ENCODE measurements around the gene SYT6.

DNA sequence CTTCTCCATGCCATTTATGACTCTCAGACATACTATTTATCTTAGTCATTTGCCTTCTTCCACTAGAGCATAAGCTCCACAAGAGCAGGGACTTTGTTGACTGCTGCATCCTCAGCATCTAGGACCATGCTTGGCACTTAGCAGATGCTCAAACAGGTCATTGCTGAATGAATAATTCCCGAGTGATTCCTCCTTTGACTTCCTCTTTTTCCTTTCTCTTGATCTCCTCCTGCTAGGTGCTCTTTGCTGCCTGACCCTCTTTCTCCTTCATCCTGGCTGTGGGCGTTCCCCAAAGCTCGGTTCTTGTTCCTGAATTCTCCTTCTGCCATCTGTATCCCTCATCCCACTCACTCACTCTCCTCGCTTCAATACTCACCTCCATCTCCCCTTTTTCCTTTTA lies 23.5 kb downstream of the SYT6 start:
- TF ChIP-seq POLR2A (IDR thresholded peaks at IDR 0.05; ENCODE audit: insufficient read depth in 1 of 2, low read depth in 2 of 2, low read length in 2 of 2) (no peak), ATF7 (IDR thresholded peaks at IDR 0.05) (no peak), ATF7 (CRISPR knock-in tag; IDR thresholded peaks at IDR 0.05) (no peak), NBN (conservative IDR thresholded peaks at IDR 0.05) (no peak), EP300 (IDR thresholded peaks at IDR 0.05; ENCODE audit: low read depth in 2 of 2, low read length in 2 of 2) (no peak), EP300 (CRISPR knock-in tag; IDR thresholded peaks at IDR 0.05; ENCODE audit: borderline replicate concordance) (no peak), RARG (CRISPR knock-in tag; IDR thresholded peaks at IDR 0.05; ENCODE audit: low read depth) (no peak), ELF1 (CRISPR knock-in tag; IDR thresholded peaks at IDR 0.05) (no peak), ZKSCAN1 (IDR thresholded peaks at IDR 0.05; ENCODE audit: low read length) (no peak)
- TF ChIP-seq, protein P1, sequence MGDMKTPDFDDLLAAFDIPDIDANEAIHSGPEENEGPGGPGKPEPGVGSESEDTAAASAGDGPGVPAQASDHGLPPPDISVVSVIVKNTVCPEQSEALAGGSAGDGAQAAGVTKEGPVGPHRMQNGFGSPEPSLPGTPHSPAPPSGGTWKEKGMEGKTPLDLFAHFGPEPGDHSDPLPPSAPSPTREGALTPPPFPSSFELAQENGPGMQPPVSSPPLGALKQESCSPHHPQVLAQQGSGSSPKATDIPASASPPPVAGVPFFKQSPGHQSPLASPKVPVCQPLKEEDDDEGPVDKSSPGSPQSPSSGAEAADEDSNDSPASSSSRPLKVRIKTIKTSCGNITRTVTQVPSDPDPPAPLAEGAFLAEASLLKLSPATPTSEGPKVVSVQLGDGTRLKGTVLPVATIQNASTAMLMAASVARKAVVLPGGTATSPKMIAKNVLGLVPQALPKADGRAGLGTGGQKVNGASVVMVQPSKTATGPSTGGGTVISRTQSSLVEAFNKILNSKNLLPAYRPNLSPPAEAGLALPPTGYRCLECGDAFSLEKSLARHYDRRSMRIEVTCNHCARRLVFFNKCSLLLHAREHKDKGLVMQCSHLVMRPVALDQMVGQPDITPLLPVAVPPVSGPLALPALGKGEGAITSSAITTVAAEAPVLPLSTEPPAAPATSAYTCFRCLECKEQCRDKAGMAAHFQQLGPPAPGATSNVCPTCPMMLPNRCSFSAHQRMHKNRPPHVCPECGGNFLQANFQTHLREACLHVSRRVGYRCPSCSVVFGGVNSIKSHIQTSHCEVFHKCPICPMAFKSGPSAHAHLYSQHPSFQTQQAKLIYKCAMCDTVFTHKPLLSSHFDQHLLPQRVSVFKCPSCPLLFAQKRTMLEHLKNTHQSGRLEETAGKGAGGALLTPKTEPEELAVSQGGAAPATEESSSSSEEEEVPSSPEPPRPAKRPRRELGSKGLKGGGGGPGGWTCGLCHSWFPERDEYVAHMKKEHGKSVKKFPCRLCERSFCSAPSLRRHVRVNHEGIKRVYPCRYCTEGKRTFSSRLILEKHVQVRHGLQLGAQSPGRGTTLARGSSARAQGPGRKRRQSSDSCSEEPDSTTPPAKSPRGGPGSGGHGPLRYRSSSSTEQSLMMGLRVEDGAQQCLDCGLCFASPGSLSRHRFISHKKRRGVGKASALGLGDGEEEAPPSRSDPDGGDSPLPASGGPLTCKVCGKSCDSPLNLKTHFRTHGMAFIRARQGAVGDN (CRISPR knock-in tag; IDR thresholded peaks at IDR 0.05), result no peak
- TF ChIP-seq, protein P2, sequence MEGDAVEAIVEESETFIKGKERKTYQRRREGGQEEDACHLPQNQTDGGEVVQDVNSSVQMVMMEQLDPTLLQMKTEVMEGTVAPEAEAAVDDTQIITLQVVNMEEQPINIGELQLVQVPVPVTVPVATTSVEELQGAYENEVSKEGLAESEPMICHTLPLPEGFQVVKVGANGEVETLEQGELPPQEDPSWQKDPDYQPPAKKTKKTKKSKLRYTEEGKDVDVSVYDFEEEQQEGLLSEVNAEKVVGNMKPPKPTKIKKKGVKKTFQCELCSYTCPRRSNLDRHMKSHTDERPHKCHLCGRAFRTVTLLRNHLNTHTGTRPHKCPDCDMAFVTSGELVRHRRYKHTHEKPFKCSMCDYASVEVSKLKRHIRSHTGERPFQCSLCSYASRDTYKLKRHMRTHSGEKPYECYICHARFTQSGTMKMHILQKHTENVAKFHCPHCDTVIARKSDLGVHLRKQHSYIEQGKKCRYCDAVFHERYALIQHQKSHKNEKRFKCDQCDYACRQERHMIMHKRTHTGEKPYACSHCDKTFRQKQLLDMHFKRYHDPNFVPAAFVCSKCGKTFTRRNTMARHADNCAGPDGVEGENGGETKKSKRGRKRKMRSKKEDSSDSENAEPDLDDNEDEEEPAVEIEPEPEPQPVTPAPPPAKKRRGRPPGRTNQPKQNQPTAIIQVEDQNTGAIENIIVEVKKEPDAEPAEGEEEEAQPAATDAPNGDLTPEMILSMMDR (CRISPR knock-in tag; IDR thresholded peaks at IDR 0.05), result no peak
- TF ChIP-seq, protein P3, sequence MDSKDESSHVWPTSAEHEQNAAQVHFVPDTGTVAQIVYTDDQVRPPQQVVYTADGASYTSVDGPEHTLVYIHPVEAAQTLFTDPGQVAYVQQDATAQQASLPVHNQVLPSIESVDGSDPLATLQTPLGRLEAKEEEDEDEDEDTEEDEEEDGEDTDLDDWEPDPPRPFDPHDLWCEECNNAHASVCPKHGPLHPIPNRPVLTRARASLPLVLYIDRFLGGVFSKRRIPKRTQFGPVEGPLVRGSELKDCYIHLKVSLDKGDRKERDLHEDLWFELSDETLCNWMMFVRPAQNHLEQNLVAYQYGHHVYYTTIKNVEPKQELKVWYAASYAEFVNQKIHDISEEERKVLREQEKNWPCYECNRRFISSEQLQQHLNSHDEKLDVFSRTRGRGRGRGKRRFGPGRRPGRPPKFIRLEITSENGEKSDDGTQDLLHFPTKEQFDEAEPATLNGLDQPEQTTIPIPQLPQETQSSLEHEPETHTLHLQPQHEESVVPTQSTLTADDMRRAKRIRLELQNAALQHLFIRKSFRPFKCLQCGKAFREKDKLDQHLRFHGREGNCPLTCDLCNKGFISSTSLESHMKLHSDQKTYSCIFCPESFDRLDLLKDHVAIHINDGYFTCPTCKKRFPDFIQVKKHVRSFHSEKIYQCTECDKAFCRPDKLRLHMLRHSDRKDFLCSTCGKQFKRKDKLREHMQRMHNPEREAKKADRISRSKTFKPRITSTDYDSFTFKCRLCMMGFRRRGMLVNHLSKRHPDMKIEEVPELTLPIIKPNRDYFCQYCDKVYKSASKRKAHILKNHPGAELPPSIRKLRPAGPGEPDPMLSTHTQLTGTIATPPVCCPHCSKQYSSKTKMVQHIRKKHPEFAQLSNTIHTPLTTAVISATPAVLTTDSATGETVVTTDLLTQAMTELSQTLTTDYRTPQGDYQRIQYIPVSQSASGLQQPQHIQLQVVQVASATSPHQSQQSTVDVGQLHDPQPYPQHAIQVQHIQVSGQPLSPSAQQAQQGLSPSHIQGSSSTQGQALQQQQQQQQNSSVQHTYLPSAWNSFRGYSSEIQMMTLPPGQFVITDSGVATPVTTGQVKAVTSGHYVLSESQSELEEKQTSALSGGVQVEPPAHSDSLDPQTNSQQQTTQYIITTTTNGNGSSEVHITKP (CRISPR knock-in tag; IDR thresholded peaks at IDR 0.05; ENCODE audit: low read depth), result no peak

Data from HepG2 (cell line).